GM12872 (cell line): ENCODE data around the gene SHOX.

Source experiments
- TF ChIP-seq, protein P1 (sequence below): IDR thresholded peaks from 3 replicates; pipeline ENCODE4 v1.5.1; 2011; ENCODE audit warnings: low read depth, mild to moderate bottlenecking, low read length, moderate library complexity; ENCODE audit not compliant: insufficient read depth

SHOX gene

DNA sequence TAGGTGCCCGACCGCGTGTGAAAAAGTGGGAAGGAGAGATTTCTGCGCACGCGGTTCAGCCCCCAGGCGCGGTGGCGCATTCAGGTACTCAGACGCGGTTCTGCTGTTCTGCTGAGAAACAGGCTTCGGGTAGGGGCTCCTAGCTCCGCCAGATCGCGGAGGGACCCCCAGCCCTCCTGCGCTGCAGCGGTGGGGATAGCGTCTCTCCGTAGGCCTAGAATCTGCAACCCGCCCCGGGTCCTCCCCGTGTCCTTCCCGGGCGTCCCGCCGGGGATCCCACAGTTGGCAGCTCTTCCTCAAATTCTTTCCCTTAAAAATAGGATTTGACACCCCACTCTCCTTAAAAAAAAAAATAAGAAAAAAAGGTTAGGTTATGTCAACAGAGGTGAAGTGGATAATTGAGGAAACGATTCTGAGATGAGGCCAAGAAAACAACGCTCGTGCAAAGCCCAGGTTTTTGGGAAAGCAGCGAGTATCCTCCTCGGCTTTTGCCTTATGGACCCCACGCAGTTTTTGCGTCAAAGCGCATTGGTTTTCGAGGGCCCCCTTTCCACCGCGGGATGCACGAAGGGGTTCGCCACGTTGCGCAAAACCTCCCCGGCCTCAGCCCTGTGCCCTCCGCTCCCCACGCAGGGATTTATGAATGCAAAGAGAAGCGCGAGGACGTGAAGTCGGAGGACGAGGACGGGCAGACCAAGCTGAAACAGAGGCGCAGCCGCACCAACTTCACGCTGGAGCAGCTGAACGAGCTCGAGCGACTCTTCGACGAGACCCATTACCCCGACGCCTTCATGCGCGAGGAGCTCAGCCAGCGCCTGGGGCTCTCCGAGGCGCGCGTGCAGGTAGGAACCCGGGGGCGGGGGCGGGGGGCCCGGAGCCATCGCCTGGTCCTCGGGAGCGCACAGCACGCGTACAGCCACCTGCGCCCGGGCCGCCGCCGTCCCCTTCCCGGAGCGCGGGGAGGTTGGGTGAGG, 3.7 kb downstream of the SHOX start:
- TF ChIP-seq, protein P1, sequence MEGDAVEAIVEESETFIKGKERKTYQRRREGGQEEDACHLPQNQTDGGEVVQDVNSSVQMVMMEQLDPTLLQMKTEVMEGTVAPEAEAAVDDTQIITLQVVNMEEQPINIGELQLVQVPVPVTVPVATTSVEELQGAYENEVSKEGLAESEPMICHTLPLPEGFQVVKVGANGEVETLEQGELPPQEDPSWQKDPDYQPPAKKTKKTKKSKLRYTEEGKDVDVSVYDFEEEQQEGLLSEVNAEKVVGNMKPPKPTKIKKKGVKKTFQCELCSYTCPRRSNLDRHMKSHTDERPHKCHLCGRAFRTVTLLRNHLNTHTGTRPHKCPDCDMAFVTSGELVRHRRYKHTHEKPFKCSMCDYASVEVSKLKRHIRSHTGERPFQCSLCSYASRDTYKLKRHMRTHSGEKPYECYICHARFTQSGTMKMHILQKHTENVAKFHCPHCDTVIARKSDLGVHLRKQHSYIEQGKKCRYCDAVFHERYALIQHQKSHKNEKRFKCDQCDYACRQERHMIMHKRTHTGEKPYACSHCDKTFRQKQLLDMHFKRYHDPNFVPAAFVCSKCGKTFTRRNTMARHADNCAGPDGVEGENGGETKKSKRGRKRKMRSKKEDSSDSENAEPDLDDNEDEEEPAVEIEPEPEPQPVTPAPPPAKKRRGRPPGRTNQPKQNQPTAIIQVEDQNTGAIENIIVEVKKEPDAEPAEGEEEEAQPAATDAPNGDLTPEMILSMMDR = no peak

- TF ChIP-seq, protein P1 = no peak
Observed at GRCh38 chrX:635428-636090, 5.0 kb downstream of the SHOX start.

DNA sequence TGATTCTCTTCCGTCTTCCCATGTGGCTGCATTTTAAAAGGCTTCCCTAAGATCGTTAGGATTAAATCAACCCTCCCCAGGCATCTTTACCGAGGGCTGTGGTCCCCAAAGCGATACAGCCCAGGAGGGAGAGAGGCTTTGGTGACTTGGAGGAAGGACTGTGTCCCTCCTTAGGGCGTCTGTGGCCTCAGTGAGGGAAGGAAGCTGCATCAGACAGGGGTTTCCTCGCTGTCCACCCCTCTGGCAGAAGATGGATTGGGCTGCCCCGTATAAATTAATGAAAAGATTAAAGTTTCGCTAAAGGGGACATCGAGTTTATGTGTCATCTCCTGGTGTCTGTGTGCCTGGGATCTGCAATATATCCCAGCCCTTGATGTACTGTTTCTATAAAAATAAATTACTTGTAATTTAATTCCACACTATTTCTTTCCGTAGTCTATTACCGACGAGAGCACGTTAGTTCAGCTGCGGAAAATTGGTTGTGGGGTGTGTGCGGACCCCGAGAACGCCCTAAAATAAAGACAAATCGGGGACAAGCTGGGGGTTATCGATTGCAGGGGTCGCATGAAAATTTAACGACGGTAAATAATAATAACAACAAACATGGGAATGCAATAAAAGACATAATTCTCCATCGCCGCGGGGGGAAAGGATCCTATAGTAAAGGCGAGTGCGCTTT, 6.5 kb downstream of the SHOX start:
- TF ChIP-seq, protein P1 = no peak

GRCh38 chrX:637660-638481, 7.3 kb downstream of the SHOX start:
- TF ChIP-seq, protein P1 = no peak

DNA sequence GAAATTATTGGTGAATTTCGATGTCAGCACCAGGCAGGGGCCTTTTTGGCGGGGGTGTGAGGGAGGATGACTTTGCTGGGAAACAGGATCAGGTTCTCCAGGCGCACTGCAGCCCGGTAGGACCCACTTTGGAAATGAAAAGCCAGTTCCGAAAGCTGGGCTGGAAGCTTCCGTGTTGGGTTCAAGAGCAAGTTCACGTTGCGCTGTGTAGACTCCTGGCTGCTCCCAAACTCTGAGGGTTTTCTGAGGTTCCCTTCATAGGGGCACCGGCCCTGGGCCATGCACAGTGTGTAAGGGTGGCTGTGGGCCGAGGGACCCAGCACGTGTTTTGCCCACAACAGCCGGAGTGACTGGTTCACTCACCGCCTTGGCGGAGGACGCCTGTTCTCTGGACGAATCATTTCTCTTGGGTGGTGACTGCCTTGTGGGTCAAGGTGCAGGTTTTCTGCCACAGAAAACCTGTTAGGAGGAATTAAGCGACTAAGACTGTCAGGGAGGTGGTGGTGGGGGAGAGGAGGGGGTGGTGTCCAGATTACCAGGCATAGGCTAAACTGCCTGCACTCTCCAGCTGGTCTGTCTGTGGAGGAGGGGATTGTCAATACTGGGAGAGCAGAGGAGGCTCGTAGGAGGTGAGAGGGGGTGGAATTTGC, 8.0 kb downstream of the SHOX start:
- TF ChIP-seq, protein P1 = no peak

DNA sequence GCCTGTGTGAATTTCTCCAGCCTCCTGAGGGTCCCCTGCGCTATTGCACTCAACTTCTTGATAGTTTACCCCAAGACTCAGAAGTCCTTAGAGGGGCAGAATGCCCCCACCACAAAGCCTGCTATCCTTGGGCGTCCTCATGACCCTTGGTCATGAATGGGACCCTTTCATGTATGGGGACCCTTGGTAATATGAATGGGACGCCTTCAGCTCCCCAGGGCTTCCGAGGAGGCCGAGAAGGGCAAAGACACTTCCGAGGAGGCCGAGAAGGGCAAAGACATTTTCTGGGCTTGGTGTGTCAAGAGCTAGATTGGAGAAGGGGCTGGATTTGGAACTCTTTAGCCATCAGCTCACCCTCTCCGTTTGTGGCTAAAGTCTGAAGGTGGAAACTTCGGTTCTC, 8.6 kb downstream of the SHOX start:
- TF ChIP-seq, protein P1 = no peak
